ENCODE measurements around the gene UFSP1. TPM values are rescaled to one million over a fixed set of nuclear protein-coding genes. Genes with fewer than 3 reads are reported as not detected.

The UFSP1 gene
- total RNA-seq, 1 experiment from 2014 or later = 1.8 TPM

DNA sequence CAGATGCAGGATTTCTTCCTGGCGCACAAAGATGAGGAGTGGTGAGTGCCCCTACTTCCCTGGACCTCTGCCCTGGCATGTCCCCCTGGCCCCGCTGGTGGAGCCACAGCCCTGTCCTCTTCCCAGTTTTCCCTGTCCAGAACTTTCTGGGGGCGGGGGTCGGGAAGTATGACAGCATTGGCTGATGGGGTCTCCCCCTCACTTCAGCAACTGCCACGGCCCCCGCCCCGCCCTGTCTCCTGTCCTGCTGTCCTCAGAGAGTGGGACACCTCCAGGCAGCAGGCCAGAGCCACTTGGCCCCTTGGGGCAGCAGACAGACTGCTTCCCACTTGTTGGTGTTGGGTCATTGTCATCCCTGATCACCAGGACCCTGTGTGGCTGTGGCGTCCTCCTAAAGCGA lies 7.3 kb downstream of the UFSP1 start:
- DNase-seq (ENCODE audit: low spot score) = no peak

DNA sequence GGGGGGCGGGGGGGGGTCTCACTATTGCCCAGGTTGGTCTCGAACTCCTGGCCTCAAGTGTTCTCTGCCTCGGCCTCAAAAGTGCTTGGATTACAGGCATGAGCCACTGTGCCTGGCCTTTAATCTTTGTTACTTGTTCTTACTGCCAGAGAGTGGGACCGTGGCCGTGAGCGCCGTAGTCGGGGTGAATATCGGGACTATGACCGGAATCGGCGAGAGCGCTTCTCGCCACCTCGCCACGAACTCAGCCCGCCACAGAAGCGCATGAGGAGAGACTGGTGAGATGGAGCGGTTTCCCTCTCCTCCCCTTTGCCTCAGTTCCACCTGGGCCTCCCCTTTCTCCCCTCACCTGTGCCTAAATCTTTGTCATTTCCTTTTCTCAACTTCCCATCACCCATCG lies 8.4 kb downstream of the UFSP1 start:
- no peak for DNase-seq (ENCODE audit: low spot score)

DNA sequence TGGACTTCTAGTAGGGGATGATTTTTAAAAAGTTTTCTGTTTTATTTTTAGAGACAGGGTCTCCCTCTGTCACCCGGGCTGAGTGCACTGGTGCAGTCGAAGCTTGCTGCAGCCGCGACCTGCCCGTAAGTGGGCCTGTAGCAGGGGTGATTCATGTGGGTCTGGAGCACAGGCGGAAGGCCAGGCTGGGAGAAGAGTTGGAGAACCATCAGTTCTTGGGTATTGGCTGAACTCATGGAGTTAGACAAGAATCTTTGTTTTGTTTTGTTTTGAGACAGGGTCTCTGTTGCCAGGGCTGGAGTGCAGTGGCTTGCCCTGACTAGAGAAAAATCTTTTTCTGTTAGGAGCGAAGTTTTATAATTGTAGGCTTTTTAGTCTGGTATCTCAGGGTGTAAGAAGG lies 8.9 kb downstream of the UFSP1 start:
- DNase-seq (ENCODE audit: low spot score) = no peak

GRCh38 chr7:100879685-100880261 lies 9.7 kb downstream of the UFSP1 start:
- DNase-seq (ENCODE audit: low spot score) = no peak

GRCh38 chr7:100878685-100879084 lies 10.8 kb downstream of the UFSP1 start:
- no peak for DNase-seq (ENCODE audit: low spot score)

DNA sequence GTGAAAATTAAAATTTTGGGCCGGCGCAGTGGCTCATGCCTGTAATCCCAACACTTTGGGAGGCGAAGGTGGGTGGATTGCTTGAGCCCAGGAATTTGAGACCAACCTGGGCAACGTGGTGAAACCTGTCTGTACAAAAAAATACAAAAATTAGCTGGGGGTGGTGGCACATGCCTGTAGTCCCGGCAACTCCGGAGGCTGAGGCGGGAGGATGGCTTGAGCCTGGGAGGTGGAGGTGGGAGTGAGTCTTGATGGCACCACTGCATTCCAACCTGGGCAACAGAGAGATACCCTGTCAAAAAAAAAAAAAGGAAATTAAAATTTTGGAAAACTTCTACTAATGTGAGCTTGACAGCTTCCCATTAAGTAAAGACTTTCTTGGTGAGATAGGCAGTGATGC lies 11.5 kb downstream of the UFSP1 start:
- no peak for DNase-seq (ENCODE audit: low spot score)

GRCh38 chr7:100875356-100875751 lies 14.2 kb downstream of the UFSP1 start:
- peak; percentile 27 for DNase-seq (ENCODE audit: low spot score)

DNA sequence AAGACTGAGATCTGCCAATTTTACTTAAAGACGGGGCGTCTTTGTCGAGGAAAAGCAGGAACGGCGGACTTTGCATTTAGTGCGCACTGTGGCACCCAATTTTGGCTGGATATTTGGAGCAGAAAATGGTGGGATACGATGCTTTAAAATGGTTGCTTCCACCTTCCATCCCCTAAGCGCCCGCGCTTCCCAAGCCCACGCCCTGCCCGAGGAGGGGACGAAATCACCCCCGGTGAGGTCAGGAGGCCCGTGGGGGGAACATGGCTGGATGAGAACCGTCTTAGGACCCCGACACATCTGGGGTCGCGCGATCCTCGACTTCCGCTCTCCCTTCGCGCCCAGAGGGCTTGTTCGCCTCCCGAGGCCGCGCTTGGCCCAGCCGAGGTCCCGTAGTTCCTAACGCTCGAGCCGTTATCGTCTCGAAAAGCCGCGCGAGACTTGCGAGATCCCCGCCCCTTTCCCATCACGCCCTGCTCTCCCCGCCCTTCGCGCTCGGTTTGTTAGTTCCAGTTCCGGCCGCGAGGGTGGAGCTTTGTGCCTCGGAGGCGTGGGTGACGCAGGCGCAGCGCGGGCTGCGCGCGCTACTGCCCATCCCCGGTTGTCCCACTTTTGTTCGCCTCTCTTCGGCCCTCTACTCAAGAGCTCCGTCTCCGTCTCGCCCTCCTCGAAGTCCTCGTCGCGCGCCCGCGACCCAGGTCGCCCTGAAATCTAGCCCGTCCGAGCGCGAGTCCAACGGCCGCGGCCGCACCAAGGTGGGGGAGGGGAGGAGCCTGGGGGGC lies 14.7 kb downstream of the UFSP1 start, which contains the start of gene SRRT:
TSS of gene SRRT (plus strand) at position 527 of the 779 bp plus-strand sequence. CDS start 488 bp downstream, outside the sequence.
- peak; percentile 94 for DNase-seq (ENCODE audit: low spot score)

- no peak for DNase-seq (ENCODE audit: low spot score)
Observed at GRCh38 chr7:100874300-100874576, 15.3 kb downstream of the UFSP1 start.

- DNase-seq (ENCODE audit: low spot score) = no peak
Observed at GRCh38 chr7:100873599-100874299, 15.8 kb downstream of the UFSP1 start.

GRCh38 chr7:100867776-100868485 lies 21.6 kb downstream of the UFSP1 start:
- no peak for DNase-seq (ENCODE audit: low spot score)

- DNase-seq (ENCODE audit: low spot score) = peak; percentile 95
Observed at GRCh38 chr7:100867040-100867775, 22.3 kb downstream of the UFSP1 start, which contains the start of gene TRIP6. Gene TRIP6, plus strand, starts transcription at chr7:100867387. Its CDS starts 111 bp downstream, at chr7:100867498.

DNA sequence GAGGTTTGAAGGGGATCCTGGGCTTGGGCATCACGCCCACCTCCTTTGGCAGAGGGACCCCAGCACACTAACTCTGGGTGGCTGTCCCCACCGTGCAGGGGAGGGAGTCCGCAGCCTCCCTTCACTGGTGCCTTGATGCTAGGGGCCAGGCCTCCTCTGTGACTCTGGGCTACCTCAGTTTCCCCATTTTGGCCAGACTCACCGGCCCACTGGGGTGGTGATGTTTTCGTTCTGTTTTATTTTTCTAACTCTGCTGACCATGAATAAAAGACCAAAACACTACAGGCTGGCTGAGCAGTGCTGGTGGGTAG lies 22.8 kb downstream of the UFSP1 start:
- DNase-seq (ENCODE audit: low spot score) = no peak

DNA sequence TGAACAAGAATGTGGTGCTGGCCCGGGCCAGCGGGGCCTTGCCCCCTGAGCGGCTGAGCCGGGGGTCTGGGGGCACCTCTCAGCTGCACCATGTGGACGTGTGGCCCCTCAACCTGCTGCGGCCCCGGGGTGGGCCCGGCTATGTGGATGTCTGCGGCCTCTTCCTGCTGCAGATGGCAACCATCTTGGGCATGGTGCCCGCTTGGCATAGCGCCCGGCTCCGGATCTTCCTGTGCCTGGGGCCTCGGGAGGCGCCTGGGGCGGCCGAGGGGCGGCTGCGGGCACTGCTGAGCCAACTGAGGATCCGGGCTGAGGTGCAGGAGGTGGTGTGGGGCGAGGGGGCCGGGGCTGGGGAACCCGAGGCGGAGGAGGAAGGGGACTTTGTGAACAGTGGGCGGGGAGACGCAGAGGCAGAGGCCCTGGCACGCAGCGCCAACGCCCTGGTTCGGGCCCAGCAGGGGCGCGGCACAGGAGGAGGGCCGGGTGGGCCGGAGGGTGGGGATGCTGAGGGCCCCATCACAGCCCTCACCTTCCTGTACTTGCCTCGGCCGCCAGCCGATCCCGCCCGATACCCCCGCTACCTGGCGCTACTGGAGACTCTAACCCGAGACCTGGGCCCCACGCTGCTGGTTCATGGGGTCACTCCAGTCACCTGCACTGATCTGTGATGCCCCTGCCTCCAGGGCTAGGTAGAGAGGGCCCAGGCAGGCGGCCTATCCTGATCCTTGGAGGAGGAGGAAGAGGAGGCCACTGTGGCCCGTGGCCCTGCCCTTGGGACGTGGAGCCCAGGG lies 23.4 kb downstream of the UFSP1 start:
- peak; percentile 87 for DNase-seq (ENCODE audit: low spot score)

GRCh38 chr7:100865372-100865911 lies 24.1 kb downstream of the UFSP1 start:
- peak; percentile 83 for DNase-seq (ENCODE audit: low spot score)

GRCh38 chr7:100864263-100864845 lies 25.2 kb downstream of the UFSP1 start:
- no peak for DNase-seq (ENCODE audit: low spot score)

- DNase-seq (ENCODE audit: low spot score) = peak; percentile 95
Observed at GRCh38 chr7:100863406-100863950, 26.0 kb downstream of the UFSP1 start.

DNA sequence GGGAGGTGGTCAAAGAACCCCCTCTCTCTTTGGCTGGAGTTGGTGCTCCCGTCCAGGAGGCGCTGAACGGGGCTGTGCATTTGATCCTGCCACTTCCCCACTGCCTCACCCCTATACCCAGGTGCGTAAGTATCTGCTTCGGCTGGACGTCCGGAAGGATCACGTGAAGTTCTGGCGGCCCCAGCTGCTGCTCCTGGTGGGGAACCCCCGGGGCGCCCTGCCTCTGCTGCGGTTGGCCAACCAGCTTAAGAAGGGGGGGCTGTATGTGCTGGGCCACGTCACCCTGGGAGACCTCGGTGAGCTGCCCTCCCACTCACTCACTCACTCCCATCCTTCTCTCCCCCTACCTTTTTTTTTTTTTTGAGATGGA lies 27.9 kb downstream of the UFSP1 start:
- no peak for DNase-seq (ENCODE audit: low spot score)

GRCh38 chr7:100860702-100861615 lies 28.6 kb downstream of the UFSP1 start:
- DNase-seq (ENCODE audit: low spot score) = no peak

All from A172 (cell line).